Measurements from ENCODE around the gene ERICH3.

DNA sequence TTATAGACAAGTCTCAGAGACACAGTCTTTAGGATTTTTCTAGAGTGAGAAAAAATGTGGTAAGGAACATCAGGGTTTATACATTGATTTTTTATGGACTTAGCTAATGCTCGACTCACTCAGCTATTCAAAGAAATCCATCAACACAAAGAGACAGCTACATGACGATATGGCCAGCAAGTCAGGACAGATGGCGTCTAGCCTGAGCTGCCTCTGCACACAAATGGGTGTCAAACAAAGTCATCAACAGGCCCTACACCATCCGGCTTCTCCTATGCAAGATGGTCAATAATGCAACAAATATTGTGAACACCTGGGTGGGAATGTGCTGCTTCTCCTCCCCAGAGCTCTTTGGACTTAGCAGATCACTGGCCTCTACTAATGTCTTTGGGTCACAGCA is 13.3 kb upstream of the ERICH3 start:
- TF ChIP-seq, protein P1, sequence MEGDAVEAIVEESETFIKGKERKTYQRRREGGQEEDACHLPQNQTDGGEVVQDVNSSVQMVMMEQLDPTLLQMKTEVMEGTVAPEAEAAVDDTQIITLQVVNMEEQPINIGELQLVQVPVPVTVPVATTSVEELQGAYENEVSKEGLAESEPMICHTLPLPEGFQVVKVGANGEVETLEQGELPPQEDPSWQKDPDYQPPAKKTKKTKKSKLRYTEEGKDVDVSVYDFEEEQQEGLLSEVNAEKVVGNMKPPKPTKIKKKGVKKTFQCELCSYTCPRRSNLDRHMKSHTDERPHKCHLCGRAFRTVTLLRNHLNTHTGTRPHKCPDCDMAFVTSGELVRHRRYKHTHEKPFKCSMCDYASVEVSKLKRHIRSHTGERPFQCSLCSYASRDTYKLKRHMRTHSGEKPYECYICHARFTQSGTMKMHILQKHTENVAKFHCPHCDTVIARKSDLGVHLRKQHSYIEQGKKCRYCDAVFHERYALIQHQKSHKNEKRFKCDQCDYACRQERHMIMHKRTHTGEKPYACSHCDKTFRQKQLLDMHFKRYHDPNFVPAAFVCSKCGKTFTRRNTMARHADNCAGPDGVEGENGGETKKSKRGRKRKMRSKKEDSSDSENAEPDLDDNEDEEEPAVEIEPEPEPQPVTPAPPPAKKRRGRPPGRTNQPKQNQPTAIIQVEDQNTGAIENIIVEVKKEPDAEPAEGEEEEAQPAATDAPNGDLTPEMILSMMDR (conservative IDR thresholded peaks at IDR 0.05 in 1 of 2, IDR thresholded peaks at IDR 0.05 in 1 of 2; ENCODE audit: extremely low read depth in 1 of 2, insufficient read depth in 1 of 2, low read depth in 1 of 2, low read length in 2 of 2), result no peak
- no peak for TF ChIP-seq EZH2 (IDR thresholded peaks at IDR 0.05; ENCODE audit: borderline replicate concordance, low read length)

Measured in mammary epithelial cell (primary cell).